AG09309 (cell line): ENCODE results near the gene LCN1.

Source experiments
- DNase-seq: peaks from one replicate; pipeline ENCODE4 v3.0.0-alpha.2; 2010; ENCODE audit warnings: low read depth
- H3K4me3 ChIP-seq: 2 replicates; pipeline ENCODE4 v1.5.1; 2011; ENCODE audit warnings: mild to moderate bottlenecking, low read depth, low read length, moderate library complexity; ENCODE audit not compliant: control insufficient read depth
- CTCF ChIP-seq: IDR thresholded peaks from 2 replicates; pipeline ENCODE4 v1.5.1; 2011; ENCODE audit warnings: mild to moderate bottlenecking, low read depth, low read length, inconsistent platforms; ENCODE audit not compliant: insufficient read depth, control insufficient read depth; ENCODE audit errors: missing control alignments

The LCN1 gene

GRCh38 chr9:135520916-135521607, at the start of gene LCN1:
TSS of gene LCN1 (plus strand) at chr9:135521440. CDS start at chr9:135521498, 58 bp downstream.
- TF ChIP-seq CTCF = no peak
- DNase-seq = no peak
- H3K4me3 ChIP-seq = no peak within 1 kb of the TSS

- no peak for TF ChIP-seq CTCF
- H3K4me3 ChIP-seq = no peak overlapping the region
- DNase-seq = no peak
Observed at GRCh38 chr9:135471791-135472640, 49.2 kb upstream of the LCN1 start.

GRCh38 chr9:135473972-135474543, 47.2 kb upstream of the LCN1 start:
- DNase-seq = no peak
- no peak overlapping the region for H3K4me3 ChIP-seq
- TF ChIP-seq CTCF = no peak

- TF ChIP-seq CTCF = peak; percentile 30
- DNase-seq = no peak
- H3K4me3 ChIP-seq = no peak overlapping the region
Observed at GRCh38 chr9:135474915-135475314, 46.3 kb upstream of the LCN1 start.

GRCh38 chr9:135476561-135477355, 44.5 kb upstream of the LCN1 start:
- no peak for TF ChIP-seq CTCF
- peak; percentile 40 for DNase-seq
- no peak overlapping the region for H3K4me3 ChIP-seq

- DNase-seq = no peak
- H3K4me3 ChIP-seq = no peak overlapping the region
- TF ChIP-seq CTCF = no peak
Observed at GRCh38 chr9:135478191-135478590, 43.0 kb upstream of the LCN1 start.
